Fibroblast of villous mesenchyme (primary cell): ENCODE results near the gene COL2A1. TPM values are rescaled to one million over a fixed set of nuclear protein-coding genes. Genes with fewer than 3 reads are reported as not detected.

ENCODE experiments used
- DNase-seq: peaks from one replicate; pipeline ENCODE4 v3.0.0-alpha.2; 2010; ENCODE audit warnings: low read depth
- H3K4me3 ChIP-seq: 2 replicates; pipeline ENCODE4 v1.5.1; 2011; ENCODE audit warnings: low read depth, mild to moderate bottlenecking, low read length
- total RNA-seq: library from RNA; depleted of rRNA; stranded (reverse); fragments of >200 nt; gene quantifications from 2 replicates; pipeline ENCODE4 v1.2.3, GENCODE V29; 2012
- TF ChIP-seq, protein P1 (sequence below): IDR thresholded peaks from 2 replicates; pipeline ENCODE4 v1.5.1; 2012; ENCODE audit warnings: low read depth, mild to moderate bottlenecking, low read length; ENCODE audit not compliant: insufficient read depth

COL2A1 gene
- total RNA-seq, 1 donor, result under 0.01 TPM

DNA sequence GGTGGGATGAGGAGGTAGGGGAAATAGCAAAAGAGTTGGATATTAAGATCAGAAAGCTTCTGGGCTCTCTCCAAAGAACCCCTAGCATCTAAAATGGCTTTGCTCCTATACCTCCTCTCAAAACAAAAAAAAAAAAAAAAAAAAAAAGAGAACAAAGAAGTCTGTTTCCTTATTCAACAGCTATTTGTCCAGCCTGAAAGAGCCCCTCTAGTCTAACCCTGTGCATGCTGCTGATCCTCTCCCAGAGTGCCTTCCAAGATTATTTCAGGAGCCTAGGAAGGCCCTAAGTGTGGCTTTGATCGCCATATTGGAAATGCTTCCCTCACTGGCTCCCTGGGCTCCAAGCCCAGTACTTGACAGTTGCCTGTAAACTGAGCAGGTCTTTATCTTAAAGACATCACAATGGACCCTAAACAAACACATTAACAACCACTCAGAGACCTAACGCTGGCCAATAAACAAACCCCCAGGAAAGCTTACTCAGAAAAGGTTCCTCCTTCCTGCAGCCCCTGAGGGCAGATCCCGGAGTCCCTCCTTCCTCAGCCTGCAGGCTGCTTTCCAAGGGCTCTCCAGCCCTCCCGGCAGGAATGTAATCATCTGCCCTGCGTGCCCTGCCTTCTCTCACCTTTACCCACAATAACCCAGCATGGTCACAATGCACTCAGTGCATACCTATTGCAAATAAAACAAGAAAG, 17.4 kb upstream of the COL2A1 start:
- H3K4me3 ChIP-seq, result no peak overlapping the region
- peak; percentile 10 for DNase-seq
- TF ChIP-seq, protein P1, sequence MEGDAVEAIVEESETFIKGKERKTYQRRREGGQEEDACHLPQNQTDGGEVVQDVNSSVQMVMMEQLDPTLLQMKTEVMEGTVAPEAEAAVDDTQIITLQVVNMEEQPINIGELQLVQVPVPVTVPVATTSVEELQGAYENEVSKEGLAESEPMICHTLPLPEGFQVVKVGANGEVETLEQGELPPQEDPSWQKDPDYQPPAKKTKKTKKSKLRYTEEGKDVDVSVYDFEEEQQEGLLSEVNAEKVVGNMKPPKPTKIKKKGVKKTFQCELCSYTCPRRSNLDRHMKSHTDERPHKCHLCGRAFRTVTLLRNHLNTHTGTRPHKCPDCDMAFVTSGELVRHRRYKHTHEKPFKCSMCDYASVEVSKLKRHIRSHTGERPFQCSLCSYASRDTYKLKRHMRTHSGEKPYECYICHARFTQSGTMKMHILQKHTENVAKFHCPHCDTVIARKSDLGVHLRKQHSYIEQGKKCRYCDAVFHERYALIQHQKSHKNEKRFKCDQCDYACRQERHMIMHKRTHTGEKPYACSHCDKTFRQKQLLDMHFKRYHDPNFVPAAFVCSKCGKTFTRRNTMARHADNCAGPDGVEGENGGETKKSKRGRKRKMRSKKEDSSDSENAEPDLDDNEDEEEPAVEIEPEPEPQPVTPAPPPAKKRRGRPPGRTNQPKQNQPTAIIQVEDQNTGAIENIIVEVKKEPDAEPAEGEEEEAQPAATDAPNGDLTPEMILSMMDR, result no peak

DNA sequence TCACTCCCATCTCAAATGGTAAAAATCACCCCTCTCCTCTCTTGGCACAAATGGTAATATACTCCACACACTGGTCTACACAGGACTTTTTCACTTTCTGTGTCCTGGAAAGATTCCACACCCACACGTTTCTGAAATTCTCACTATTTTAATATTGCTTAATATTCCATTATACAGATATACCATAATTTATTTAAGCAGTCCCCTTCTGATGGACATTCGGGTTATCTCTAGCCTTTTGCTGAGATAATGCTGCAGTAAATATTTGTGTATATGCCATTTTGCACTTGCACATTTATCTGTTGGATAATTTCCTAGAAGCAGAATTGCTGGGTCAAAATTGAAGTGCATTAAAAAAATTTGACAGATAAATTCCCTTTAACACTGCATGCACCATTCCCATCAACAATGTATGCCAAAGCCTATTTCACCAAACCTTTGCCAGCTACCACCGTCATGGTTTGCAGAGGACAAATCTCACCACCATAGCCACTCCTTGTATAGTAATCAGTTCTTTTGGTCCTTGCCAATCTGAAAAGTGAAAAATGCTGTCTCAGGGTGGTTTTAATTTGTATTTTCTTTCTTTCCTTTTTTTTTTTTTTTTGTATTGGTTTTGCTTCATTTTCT, 15.5 kb upstream of the COL2A1 start:
- H3K4me3 ChIP-seq, result no peak overlapping the region
- TF ChIP-seq, protein P1, result no peak
- DNase-seq, result no peak

DNA sequence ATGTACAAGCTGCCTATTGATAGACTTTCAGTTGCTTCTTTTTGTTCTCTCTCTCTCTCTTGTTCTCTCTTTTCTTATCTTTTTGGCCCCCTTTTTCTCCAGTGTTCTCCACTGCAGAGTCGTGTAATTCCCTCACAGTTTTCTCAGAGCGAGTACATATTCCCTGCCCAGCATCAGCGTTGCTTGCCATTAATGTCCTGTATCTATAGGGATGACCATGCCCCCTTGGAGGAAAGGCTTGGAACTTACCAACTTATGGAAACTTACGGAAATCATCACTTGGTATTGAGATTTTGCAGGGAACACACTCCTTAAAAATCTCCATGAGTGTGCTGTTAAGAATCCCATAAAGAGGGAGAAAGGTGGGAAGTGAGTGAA, 14.3 kb upstream of the COL2A1 start:
- DNase-seq, result no peak
- H3K4me3 ChIP-seq, result no peak overlapping the region

DNA sequence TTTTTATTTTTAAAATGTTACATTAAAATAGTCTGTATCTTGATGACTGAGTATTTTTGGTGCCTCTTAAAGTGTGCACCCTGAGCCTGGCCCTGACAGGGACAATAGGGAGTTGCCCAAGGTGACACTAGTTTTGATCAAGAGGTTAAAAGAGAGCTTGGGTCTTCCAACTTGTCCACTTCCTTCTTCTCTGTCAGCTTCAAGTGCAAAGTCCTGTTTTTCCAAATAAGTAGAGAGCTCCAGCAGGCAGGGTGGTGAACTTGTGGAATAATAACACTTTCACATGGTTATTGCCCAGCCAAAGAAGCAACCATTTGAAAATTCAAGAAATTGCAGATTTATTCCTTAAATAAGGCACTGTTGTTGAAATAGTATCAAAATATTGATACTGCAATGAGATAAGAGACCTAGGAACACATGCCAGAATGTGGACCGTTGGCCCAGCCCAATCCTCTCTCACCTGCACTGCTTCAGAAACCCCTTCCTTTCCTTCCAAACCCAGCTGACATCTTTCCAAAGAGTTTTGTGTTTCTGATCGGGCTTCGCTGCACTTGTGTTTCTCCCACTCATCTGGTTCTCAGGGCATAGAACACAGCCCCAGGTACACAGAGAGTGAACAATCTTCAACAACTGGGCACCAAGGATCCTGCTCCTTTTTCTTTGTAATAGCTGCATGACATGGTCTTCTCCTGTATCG, 13.8 kb upstream of the COL2A1 start:
- DNase-seq, result no peak
- H3K4me3 ChIP-seq, result no peak overlapping the region
- TF ChIP-seq, protein P1, result no peak

More for the DNA sequence above, 14.3 kb upstream of the COL2A1 start:
- TF ChIP-seq, protein P1, result no peak

DNA sequence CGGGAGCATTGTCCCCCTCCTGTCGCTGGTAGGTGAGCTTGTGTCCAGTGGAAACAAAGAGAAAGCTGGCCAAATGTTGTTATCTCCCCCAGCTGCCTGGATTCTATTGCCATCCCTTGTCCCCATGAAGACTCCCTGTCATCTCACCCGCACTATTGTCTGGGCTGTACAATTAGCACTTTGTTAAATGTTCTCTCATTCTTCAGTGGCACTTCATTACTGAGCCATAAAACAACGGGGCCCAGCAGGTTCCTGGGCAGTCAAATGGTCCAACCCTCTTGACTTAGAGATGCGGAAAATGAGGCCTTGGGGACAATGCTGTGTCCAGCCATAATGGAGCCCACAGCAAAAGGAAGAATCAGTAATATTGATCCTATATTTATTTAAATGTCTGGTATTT, 13.2 kb upstream of the COL2A1 start:
- H3K4me3 ChIP-seq, result no peak overlapping the region
- TF ChIP-seq, protein P1, result no peak
- no peak for DNase-seq

DNA sequence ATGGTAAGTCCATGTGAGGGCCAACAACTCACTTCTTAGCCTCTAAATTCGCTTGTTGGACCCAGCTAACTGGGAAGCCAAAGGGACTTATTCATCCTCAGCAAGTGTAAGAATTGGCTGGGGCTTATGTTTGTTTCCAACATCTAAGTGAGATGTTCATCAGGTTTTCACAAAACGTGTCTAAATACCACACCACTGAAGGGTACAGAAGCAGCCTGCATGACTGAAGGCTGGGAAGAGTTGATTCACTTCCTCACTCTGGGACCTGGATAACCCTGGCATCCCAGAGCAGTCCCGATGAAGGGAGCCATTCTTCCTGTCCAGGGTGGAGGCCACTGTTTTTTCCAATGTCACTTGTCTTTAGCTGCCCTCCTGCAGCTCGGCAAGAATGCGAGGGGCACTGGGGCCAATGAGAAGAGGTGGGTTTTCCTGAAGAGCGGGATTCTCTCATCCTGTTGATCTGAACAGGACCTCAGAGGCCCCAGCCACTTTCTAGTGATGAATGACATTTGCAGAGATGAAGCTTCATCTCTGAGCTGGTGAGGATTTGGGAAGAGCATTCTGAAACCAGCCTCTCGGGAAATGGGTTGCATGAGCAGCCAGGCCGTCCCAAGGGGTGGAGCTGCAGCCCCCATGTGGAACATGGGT, 12.2 kb upstream of the COL2A1 start:
- no peak overlapping the region for H3K4me3 ChIP-seq
- no peak for DNase-seq
- TF ChIP-seq, protein P1, result no peak
